Stimulated activated CD4-positive, alpha-beta T cell treated with anti-CD3 and anti-CD28 coated beads, TNF-alpha, amount 100 ng/mL, for 24 hours (primary cell): Measurements from ENCODE around the gene COPS9.

Experiments used
- DNase-seq, 3 experiments: peaks; one replicate each; pipeline ENCODE4 v3.0.0-alpha.2; 2020; ENCODE audit warnings: low read depth in 3 of 3

COPS9 gene

GRCh38 chr2:240134956-240135520, 1.1 kb downstream of the COPS9 start:
- DNase-seq: no peak

GRCh38 chr2:240134466-240134865, 1.6 kb downstream of the COPS9 start:
- no peak for DNase-seq

GRCh38 chr2:240133401-240133800, 2.7 kb downstream of the COPS9 start:
- no peak for DNase-seq

GRCh38 chr2:240132651-240132980, 3.5 kb downstream of the COPS9 start:
- no peak for DNase-seq

- DNase-seq: no peak
These were observed 4.0 kb downstream of the COPS9 start for GRCh38 chr2:240131941-240132650.

GRCh38 chr2:240131296-240131695, 4.8 kb downstream of the COPS9 start:
- DNase-seq: no peak

GRCh38 chr2:240130393-240131195, 5.5 kb downstream of the COPS9 start:
- no peak for DNase-seq

- DNase-seq: no peak
These were observed 6.2 kb downstream of the COPS9 start for GRCh38 chr2:240129731-240130392.

- no peak for DNase-seq
These were observed 6.8 kb downstream of the COPS9 start for GRCh38 chr2:240129311-240129710.

GRCh38 chr2:240128608-240129145, 7.4 kb downstream of the COPS9 start:
- no peak for DNase-seq

GRCh38 chr2:240127911-240128607, 8.0 kb downstream of the COPS9 start:
- no peak for DNase-seq

GRCh38 chr2:240127191-240127750, 8.8 kb downstream of the COPS9 start:
- no peak for DNase-seq

GRCh38 chr2:240126731-240127130, 9.4 kb downstream of the COPS9 start:
- no peak for DNase-seq

- no peak for DNase-seq
These were observed 10.4 kb downstream of the COPS9 start for GRCh38 chr2:240125742-240126141.

- DNase-seq: no peak
These were observed 11.5 kb downstream of the COPS9 start for GRCh38 chr2:240124651-240125030.

GRCh38 chr2:240123821-240124650, 12.1 kb downstream of the COPS9 start:
- no peak for DNase-seq

GRCh38 chr2:240121675-240122074, 14.4 kb downstream of the COPS9 start:
- no peak for DNase-seq

GRCh38 chr2:240121190-240121589, 14.9 kb downstream of the COPS9 start:
- peak in 1 of 3 experiments; percentile 27 for DNase-seq

GRCh38 chr2:240114233-240114632, 21.9 kb downstream of the COPS9 start:
- DNase-seq: no peak

GRCh38 chr2:240112914-240113690, 23.0 kb downstream of the COPS9 start:
- DNase-seq: no peak
